T-helper 17 cell (primary cell): Measurements from ENCODE around the gene MTARC1. TPM values are rescaled to one million over a fixed set of nuclear protein-coding genes. Genes with fewer than 3 reads are reported as not detected.

Experiments
- ATAC-seq: fragments of 150-1000 bp; cut with Tn5 transposase; 2 replicates; pipeline ENCODE4 v1.10.0; 2021; ENCODE audit warnings: mild to moderate bottlenecking, moderate library complexity
- DNase-seq, 3 donors: peaks; one replicate each; pipeline versions ENCODE4 v3.0.0 to v3.0.0-alpha.2; 2020 to 2021
- H3K9me3 ChIP-seq: one replicate; pipeline ENCODE4 v1.7.0; 2013; ENCODE audit warnings: low read length, mild to moderate bottlenecking; ENCODE audit not compliant: control insufficient read depth, poor library complexity, severe bottlenecking
- H3K27ac Mint-ChIP-seq: one replicate; pipeline ENCODE4 v1.8.0; 2022; ENCODE audit warnings: mild to moderate bottlenecking, moderate library complexity, mixed read lengths
- H3K27me3 Mint-ChIP-seq: one replicate; pipeline ENCODE4 v1.8.0; 2022; ENCODE audit warnings: mixed read lengths
- H3K36me3 Mint-ChIP-seq: one replicate; pipeline ENCODE4 v1.8.0; 2022; ENCODE audit warnings: low read depth, mixed read lengths
- H3K4me1 Mint-ChIP-seq: one replicate; pipeline ENCODE4 v1.8.0; 2022; ENCODE audit warnings: mild to moderate bottlenecking, mixed read lengths
- H3K4me3 Mint-ChIP-seq: one replicate; pipeline ENCODE4 v1.8.0; 2022; ENCODE audit warnings: mild to moderate bottlenecking, moderate library complexity, mixed read lengths
- total RNA-seq, 4 donors: library from RNA in 2 of 4; stranded (reverse) in 2 of 4; gene quantifications; one replicate each; pipeline ENCODE4 v1.2.3 and lab custom pipeline; 2022 to 2026

The MTARC1 gene
- total RNA-seq, 2 donors from 2014 or later, result 0.75 TPM; not detected in 1

DNA sequence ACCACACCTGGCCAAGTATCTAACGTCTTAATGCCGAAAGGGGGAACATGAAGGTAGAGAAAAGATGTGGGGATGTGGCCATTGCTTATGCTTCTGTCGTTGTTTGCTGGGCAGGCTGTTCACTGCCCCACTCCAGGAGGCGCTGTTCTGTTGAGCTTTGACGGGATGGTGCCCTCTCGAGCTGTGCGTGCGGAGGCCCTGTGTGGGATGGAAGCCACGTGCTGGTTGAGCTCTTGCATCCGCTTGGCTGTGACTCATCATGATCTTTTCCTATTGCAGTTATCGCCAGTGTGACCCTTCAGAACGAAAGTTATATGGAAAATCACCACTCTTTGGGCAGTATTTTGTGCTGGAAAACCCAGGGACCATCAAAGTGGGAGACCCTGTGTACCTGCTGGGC, 26.3 kb downstream of the MTARC1 start:
- H3K36me3 Mint-ChIP-seq, result no peaks in the 10 kb centered on the region
- H3K4me1 Mint-ChIP-seq, result peaks cover 4% of the 10 kb centered on the region
- no peak overlapping the region for H3K27ac Mint-ChIP-seq
- H3K9me3 ChIP-seq, result no peaks in the 10 kb centered on the region
- H3K27me3 Mint-ChIP-seq, result peaks cover 71% of the 10 kb centered on the region
- ATAC-seq (no peak), DNase-seq (no peak)
- no peak overlapping the region for H3K4me3 Mint-ChIP-seq

DNA sequence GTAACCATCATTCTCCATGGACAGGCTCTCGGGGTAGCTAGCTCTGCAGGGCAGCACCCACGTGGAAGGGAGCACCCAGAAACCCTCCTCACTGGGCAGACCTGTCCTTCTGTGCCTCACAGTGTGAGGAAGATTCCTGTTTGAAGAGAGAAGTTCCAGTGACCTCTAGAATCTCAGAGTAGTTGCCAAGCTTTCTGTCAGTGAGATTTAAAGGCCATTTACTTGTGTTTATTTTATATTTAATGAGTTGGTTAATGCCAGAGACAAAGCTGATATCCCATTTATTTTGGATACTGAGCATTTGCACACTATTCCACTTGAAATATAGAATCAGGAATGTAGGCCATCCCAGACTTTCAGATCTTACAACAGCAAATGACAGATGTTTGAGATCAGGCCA, 28.7 kb downstream of the MTARC1 start:
- Mint-ChIP-seq H3K27ac (no peak overlapping the region), H3K36me3 (no peaks in the 10 kb centered on the region), H3K4me3 (no peak overlapping the region), H3K4me1 (peaks cover 3% of the 10 kb centered on the region), H3K27me3 (peaks cover 68% of the 10 kb centered on the region)
- DNase-seq (no peak), ATAC-seq (no peak)
- no peaks in the 10 kb centered on the region for H3K9me3 ChIP-seq

DNA sequence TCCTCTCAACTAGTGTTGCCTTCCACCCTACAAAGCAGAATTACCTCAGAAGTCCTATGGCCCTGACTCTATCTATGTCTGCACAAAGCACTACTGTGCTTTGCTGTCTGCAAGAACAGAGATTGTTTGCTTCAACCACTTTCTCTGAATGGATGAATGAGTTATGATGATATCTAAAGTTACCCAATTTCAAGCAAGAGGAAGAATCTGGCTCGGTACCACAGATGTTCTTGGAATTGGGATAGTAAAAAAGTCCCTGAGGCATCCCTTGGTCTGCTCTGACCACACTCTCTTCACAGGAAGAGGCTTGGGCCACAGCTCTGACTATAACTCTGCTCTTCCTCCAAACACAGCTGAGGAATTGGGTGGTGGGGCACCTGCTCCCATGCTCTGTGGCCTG, 31.2 kb downstream of the MTARC1 start:
- Mint-ChIP-seq H3K36me3 (no peaks in the 10 kb centered on the region), H3K4me1 (no peaks in the 10 kb centered on the region), H3K27ac (no peak overlapping the region), H3K4me3 (no peak overlapping the region), H3K27me3 (peaks cover 61% of the 10 kb centered on the region)
- ATAC-seq (no peak), DNase-seq (no peak)
- H3K9me3 ChIP-seq, result no peaks in the 10 kb centered on the region

DNA sequence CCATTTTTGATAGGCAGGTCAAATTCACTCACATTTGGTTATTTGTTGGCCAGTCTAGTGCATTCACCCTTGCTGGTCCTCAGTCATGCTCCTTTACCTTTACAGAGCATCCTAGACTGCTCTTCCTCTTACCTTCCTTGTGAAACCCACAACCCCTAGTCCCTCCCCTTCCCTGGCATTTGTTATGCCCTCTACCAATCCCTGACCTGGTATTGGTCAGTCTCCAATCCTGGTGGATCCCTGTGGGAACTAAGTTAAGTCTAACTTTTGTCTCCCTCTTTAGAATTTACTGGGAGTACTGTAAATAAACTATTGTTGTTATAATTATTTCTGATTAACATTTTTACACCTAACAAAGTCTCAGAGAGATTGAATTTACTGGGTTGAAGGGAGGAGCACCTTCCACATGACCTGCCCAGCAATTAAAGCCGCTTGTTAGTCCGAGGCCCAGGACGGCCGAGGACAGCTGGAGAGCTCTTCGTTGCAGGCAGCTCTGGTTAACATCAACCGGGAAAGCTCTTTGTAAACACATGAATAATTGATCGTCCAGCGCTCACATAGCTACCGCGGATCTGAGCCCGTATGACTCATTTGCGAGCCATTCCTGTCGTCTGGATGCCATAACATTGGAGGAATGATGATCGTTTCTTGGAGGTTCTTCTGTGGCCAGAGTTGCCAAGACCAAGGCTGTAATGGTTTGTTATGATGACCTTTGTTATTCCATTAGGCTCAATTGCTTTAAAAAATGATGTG, 31.9 kb downstream of the MTARC1 start:
- Mint-ChIP-seq H3K27ac (peak overlapping the region; percentile 41), H3K36me3 (no peaks in the 10 kb centered on the region), H3K4me3 (no peak overlapping the region), H3K4me1 (no peaks in the 10 kb centered on the region), H3K27me3 (peaks cover 57% of the 10 kb centered on the region)
- DNase-seq (no peak), ATAC-seq (no peak)
- no peaks in the 10 kb centered on the region for H3K9me3 ChIP-seq

DNA sequence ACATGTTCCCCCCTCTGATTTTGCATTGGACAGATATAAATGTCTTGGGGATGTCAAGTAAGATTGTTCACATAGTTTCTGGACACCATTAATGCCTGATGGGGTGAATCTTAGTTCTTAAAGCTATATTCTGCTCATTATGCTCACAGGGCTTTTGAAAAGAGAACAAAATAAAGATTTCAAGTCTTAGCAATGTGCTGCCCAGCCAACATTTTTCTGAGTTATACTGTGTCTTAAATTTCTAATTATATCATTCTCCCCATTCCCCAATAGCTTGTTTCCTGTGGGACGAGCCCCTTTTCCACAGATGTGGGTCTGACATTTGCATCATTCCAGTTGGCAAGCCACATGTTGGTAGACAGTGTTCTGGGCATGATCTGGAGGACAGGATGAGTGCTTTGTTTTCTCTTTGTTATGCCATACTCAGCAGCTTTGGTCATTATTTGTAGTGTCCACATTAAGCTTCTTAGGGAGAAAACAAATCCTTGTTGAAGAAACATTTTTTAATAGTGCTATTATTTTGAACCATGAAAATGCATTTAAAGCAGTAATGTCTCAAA, 32.8 kb downstream of the MTARC1 start:
- Mint-ChIP-seq H3K4me3 (no peak overlapping the region), H3K4me1 (no peaks in the 10 kb centered on the region), H3K36me3 (no peaks in the 10 kb centered on the region), H3K27me3 (peaks cover 56% of the 10 kb centered on the region), H3K27ac (no peak overlapping the region)
- DNase-seq (no peak), ATAC-seq (no peak)
- no peaks in the 10 kb centered on the region for H3K9me3 ChIP-seq

DNA sequence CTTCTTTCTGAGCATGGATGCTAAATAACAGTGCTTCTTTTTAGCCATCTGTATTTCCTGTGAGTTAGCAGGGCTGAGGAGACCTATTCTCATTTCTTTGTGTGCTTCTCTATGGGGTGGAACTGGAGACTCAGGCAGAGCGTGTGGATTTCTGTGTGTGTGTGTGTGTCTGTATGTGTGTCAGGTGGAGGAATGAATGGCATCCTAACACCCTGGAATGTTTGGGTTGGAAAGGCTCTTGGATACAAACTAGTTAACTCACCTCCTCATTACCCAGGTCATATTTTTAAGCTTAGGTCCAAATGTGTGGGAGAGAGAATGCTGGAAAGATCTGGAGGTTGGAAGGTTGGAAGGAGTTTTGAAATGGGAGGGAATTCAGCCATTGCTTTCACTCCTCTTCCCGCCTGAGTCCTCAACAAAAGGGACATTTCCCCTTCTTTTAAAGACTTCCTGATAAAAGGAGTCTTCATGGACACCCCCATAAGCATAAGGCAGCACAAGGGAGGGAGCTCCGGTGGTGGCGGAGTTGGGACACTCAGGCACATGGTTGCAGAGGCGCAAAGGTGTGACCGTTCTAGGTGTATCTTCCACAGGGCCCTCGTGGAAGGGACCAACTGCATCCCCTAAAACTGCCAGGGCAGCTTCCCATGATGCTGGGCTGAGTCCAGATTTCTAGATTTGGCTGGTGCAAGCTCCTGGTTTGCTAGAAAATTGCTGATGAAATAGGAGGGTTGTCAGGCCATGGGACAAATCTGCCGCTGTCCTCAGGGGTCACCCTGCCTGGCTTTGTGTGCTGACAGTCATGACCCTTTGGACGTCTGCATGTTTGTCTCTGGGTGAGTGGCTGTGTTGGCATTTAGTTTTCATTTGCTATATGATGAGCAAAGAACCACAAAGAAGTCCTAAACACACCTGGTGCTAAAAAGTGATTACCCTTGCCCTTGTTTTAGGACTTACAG, 37.6 kb downstream of the MTARC1 start:
- Mint-ChIP-seq H3K4me1 (no peaks in the 10 kb centered on the region), H3K27ac (no peak overlapping the region), H3K27me3 (peaks cover 64% of the 10 kb centered on the region), H3K4me3 (no peak overlapping the region), H3K36me3 (no peaks in the 10 kb centered on the region)
- no peaks in the 10 kb centered on the region for H3K9me3 ChIP-seq
- DNase-seq, result no peak
- ATAC-seq, result no peak

DNA sequence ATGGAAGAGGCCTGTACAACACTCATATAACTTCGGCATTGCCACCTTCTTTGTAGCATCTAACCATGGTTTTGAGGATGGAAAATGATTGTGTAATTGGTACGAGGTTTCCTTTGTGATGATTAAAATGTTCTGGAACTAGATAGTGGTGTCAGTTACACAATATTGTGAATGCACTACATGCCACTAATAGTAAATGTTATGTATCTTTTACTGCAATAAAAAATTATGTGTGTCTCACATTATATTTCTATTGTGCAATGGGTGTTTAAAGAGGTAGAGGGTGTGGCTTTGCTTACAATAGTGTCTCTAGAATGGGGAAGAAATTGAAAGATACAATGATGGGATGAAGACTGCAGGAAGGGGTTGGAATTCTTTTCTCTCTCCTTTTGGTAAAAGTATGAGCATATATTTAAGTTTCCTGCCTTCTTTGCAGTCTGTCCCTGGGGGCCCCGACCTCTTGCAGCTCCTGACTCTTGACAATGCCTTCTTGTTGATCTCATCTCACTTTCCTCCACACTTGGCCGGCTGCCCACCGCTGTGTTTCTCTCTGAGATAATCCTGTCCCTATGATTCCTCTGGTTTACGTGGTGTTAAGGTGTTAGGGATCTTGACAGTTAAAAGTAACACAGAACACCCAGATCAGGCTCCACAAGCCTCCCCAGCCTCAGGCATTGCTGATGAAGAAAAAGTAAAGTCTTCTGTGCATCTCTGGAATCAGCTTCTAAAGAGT, 39.3 kb downstream of the MTARC1 start:
- H3K4me3 Mint-ChIP-seq, result no peak overlapping the region
- ATAC-seq (no peak), DNase-seq (no peak)
- no peak overlapping the region for H3K27ac Mint-ChIP-seq
- no peaks in the 10 kb centered on the region for H3K9me3 ChIP-seq
- peaks cover 52% of the 10 kb centered on the region for H3K27me3 Mint-ChIP-seq
- H3K36me3 Mint-ChIP-seq, result no peaks in the 10 kb centered on the region
- H3K4me1 Mint-ChIP-seq, result no peaks in the 10 kb centered on the region

DNA sequence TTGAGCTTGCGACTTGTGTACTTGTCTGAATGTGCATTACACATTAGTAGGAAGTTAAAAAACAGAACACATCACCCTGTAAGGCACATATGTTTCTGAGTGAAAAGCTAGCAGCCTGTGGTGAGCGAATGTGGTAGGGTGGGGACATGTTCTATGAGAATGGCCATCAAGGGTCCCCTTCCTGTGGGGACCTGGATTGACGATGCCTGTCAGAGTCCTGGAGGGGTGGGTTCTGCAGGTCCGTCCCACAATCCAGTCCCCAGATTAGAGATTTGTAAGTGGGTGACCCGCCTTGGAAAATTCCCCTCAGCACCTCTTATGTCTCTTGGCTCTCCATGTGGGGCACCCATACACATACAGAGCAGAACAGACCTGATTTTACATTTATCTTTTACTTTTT, 40.0 kb downstream of the MTARC1 start:
- no peaks in the 10 kb centered on the region for H3K9me3 ChIP-seq
- no peaks in the 10 kb centered on the region for H3K4me1 Mint-ChIP-seq
- no peak for ATAC-seq
- no peak for DNase-seq
- H3K36me3 Mint-ChIP-seq, result no peaks in the 10 kb centered on the region
- H3K27ac Mint-ChIP-seq, result no peak overlapping the region
- H3K4me3 Mint-ChIP-seq, result no peak overlapping the region
- peaks cover 46% of the 10 kb centered on the region for H3K27me3 Mint-ChIP-seq

DNA sequence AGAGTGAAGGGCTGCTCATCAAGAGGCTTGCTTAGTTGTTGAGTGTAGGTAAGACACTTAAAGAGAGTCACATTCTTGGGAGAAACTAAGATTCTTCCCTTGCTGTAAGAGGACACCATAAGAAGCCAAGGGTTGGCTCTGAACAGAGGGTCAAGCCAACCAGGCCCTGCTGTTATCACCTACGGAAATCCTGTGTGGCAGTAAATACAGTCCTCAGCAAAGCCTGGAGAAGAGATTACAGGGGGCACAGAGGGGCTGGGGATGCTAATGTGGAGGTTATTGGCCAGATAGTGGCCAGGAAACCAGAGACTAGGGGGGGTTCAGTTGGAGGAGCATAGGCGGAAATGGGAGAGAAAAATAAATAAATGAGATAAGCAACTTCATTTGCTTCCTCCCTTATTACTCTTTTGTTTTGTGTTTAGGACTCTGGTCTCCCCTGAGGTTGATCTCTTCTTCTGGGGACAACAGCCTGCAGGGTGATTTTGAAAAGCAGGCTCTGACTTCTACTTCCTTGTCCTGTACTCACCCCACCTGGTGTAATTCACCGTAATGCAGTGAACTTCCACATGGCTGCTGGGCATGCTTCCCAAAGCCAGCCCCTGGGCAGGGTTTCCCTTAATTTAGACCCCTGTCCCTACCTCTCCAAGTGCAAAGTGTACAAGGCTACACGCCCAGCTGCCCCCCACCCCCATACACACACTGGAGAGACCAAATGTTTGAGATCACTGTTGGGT, 40.9 kb downstream of the MTARC1 start:
- no peaks in the 10 kb centered on the region for H3K36me3 Mint-ChIP-seq
- no peaks in the 10 kb centered on the region for H3K4me1 Mint-ChIP-seq
- DNase-seq (no peak), ATAC-seq (no peak)
- H3K4me3 Mint-ChIP-seq, result no peak overlapping the region
- no peaks in the 10 kb centered on the region for H3K9me3 ChIP-seq
- H3K27ac Mint-ChIP-seq, result no peak overlapping the region
- peaks cover 43% of the 10 kb centered on the region for H3K27me3 Mint-ChIP-seq

DNA sequence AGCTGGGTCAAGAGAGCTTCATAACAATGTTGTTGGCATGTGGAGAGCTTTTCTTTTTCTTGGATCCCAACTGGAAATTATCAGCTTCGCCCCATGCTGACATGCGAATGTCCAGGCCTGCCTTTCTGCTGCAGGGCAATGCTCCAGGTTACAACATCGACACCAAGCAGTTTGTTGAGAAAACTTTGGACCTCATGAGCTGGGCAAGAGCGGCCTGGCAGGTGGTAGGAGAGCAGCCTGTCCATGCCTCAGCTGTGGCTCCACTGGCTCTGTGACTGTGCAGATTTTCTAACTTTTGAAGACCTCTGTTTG, 41.4 kb downstream of the MTARC1 start:
- DNase-seq (no peak), ATAC-seq (no peak)
- Mint-ChIP-seq H3K4me3 (no peak overlapping the region), H3K4me1 (no peaks in the 10 kb centered on the region), H3K36me3 (no peaks in the 10 kb centered on the region), H3K27me3 (peaks cover 43% of the 10 kb centered on the region), H3K27ac (no peak overlapping the region)
- no peaks in the 10 kb centered on the region for H3K9me3 ChIP-seq

DNA sequence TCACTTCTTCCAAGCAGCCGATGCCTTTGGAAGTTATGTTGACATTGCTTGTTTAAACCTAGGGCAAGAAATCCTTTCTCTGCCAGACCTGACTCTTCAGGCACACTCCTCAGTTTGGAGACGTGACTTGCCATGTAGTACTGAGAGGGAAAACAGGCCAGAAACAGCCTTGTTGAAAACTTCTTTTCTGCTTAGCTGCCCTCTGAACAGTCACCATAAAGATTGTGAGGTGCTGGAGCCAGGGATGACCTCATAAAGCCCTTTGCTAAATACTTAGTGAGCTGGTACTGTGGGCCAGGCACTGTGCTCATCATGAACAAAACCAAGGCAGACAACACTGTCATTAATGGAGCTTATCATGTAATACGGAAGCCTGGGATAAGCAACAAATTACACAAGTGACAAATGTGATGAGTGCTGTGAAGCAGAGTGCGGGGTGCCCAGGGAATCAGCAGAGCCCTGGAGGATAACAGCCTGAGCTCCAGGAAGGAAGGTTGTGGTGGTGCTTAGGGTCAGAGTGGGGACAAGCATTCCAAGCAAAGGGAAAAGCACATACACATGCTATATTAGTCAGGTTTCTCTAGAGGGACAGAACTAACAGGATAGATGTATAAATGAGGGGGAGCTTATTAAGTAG, 42.4 kb downstream of the MTARC1 start:
- Mint-ChIP-seq H3K36me3 (no peaks in the 10 kb centered on the region), H3K27me3 (peaks cover 35% of the 10 kb centered on the region), H3K27ac (no peak overlapping the region), H3K4me3 (no peak overlapping the region), H3K4me1 (no peaks in the 10 kb centered on the region)
- H3K9me3 ChIP-seq, result no peaks in the 10 kb centered on the region
- no peak for ATAC-seq
- no peak for DNase-seq

DNA sequence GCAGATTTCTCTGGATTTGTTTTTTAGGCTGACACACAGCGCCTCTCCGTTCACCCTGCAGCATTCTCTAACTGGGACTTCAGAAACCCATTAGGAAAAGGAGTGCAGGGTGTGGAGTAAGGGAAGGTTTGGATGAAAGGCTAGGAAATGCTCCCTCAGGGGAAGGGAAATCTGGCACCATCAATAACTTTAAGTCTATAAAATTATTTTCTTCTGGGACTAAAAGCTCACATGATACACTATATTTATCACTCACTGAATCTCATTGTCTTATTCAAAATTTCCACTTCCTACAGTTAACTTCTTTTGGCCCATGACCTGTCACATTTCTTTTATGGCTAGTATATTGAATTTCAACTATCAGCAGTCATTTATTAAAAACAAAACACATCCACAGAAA, 46.7 kb downstream of the MTARC1 start:
- Mint-ChIP-seq H3K27me3 (peaks cover 24% of the 10 kb centered on the region), H3K36me3 (no peaks in the 10 kb centered on the region), H3K4me3 (no peak overlapping the region), H3K27ac (no peak overlapping the region), H3K4me1 (no peaks in the 10 kb centered on the region)
- H3K9me3 ChIP-seq, result no peaks in the 10 kb centered on the region
- no peak for ATAC-seq
- DNase-seq, result no peak
